ENCODE results near the gene PSRC1. TPM values are rescaled to one million over a fixed set of nuclear protein-coding genes. Genes with fewer than 3 reads are reported as not detected.

The PSRC1 gene
- total and polyA plus RNA-seq, 2 of the 8 experiments (the other 6 are each of a cell fraction or from before 2014, with no cell fraction given), result 56.1 to 67.3 TPM

DNA sequence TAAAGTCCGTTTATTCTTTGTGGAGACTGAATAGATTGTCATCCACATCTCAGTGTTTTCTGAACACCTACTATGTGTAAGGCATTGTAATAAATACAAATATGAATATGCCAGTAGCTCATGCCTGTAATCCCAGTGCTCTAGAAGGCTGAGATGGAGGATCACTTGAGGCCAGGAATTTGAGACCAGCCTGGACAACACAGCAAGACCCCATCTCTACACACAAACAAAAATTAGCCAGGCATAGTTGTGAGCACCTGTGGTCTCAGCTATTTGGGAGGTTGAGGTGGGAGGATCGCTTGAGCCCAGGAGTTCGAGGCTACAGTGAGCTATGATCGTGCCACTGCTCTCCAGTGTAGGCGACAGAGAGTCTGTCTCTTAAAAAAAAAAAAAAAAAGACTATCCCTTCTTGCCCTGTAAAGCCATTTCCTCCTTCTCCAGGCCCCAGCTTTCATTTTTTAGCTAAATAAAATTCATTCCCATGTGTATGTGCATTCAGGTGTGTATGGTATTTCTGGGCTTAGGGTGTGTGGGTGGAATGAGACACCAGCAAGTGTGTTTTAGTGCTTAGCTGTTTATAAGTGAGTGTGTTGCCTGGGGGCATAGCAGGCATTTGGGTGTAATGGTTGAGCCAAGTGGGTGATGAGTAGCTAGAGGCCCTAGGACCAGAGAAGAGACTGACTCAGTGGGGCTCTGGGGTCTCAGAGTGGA, 25.8 kb downstream of the PSRC1 start:
- WGBS, 2 experiments (ENCODE audit: extremely low coverage in 1 of 2, insufficient coverage in 1 of 2, insufficient read length in 1 of 2, insufficient replicate concordance in 2 of 2, low coverage in 1 of 2, low lambda C conversion rate in 2 of 2, missing lambda C conversion rate in 1 of 2), result 93% methylated on average over 5 of the region's 5 CpGs; no CpG with 5 or more reads in 1 of the 2 experiments
- POLR2A ChIA-PET (ENCODE audit: partially characterized antibody), result interaction anchor here (0.7 to 12.2 kb wide), 4 partner anchors 20 to 882 kb away, joined by 3 to 252 read pairs (median 20); partner anchors contain the start of gene SARS1
- no peak overlapping the region for H2BK20ac ChIP-seq (ENCODE audit: low read length)
- TF ChIP-seq SP4 (IDR thresholded peaks at IDR 0.05; ENCODE audit: low read length), result no peak
- no peak for TF ChIP-seq RBBP5 (IDR thresholded peaks at IDR 0.05; ENCODE audit: borderline replicate concordance, low read depth, low read length)
- no peak for TF ChIP-seq POU5F1 (IDR thresholded peaks at IDR 0.05; ENCODE audit: low read depth, low read length)
- no peak for TF ChIP-seq SP1 (IDR thresholded peaks at IDR 0.05; ENCODE audit: low read depth, low read length)
- no peak for TF ChIP-seq USF2 (IDR thresholded peaks at IDR 0.05; ENCODE audit: low read length)
- no peak for TF ChIP-seq RAD21 (IDR thresholded peaks at IDR 0.05 in 1 of 2, conservative IDR thresholded peaks at IDR 0.05 in 1 of 2; ENCODE audit: low read depth in 2 of 2, low read length in 2 of 2)
- TF ChIP-seq CEBPB (IDR thresholded peaks at IDR 0.05; ENCODE audit: low read depth, low read length), result no peak
- TF ChIP-seq KDM4A (IDR thresholded peaks at IDR 0.05; ENCODE audit: low read depth, low read length, severe bottlenecking), result no peak
- TF ChIP-seq SRF (IDR thresholded peaks at IDR 0.05; ENCODE audit: low read depth, low read length), result no peak
- TF ChIP-seq EZH2 (IDR thresholded peaks at IDR 0.05; ENCODE audit: low read depth, low read length, severe bottlenecking), result no peak
- TF ChIP-seq POLR2A (IDR thresholded peaks at IDR 0.05; ENCODE audit: control extremely low read depth in 1 of 2, low read depth in 2 of 2, low read length in 2 of 2), result no peak
- TF ChIP-seq SUZ12 (IDR thresholded peaks at IDR 0.05; ENCODE audit: low read length), result no peak

More for the DNA sequence above, 25.8 kb downstream of the PSRC1 start:
- Histone ChIP-seq H2BK15ac (ENCODE audit: low read length) (no peak overlapping the region), H3K18ac (ENCODE audit: extremely low read depth, low read length) (no peak overlapping the region), H3K27ac (ENCODE audit: low read depth, low read length) (no peak overlapping the region), H3K4me1 (replicated peaks in 1 of 4; ENCODE audit: control insufficient read depth in 3 of 4, insufficient read depth in 4 of 4, low read length in 3 of 4) (peaks cover 5 to 37% (median 28%) of the 10 kb centered on the region in 4 experiments), H2AK5ac (ENCODE audit: low read depth, low read length) (no peak overlapping the region), H3K4me2 (ENCODE audit: insufficient read depth in 1 of 2, low read depth in 2 of 2, low read length in 2 of 2) (no peak overlapping the region), H2BK5ac (ENCODE audit: low read depth, low read length) (no peak overlapping the region), H3K79me2 (ENCODE audit: control insufficient read depth in 1 of 2, insufficient read depth in 2 of 2, low read length in 2 of 2) (peaks cover 0 to 28% of the 10 kb centered on the region in 2 experiments; a peak in 1 of 4 replicates), H2BK12ac (ENCODE audit: low read depth, low read length) (no peak overlapping the region), H3K9ac (replicated peaks in 1 of 4; ENCODE audit: extremely low read depth in 1 of 4, low read depth in 3 of 4, low read length in 3 of 4) (no peak overlapping the region), H4K91ac (replicated peaks; ENCODE audit: insufficient read length, low read length) (no peak overlapping the region), H3K4me3 (ENCODE audit: extremely low read depth in 1 of 4, insufficient read depth in 2 of 4, low read depth in 3 of 4, low read length in 4 of 4) (no peak overlapping the region), H4K8ac (ENCODE audit: extremely low read depth, insufficient read depth, low read length) (no peak overlapping the region), H3K56ac (replicated peaks; ENCODE audit: insufficient read length, low read depth, low read length) (no peak overlapping the region), H3K14ac (ENCODE audit: insufficient read length) (no peak overlapping the region), H3K36me3 (ENCODE audit: control insufficient read depth in 2 of 4, insufficient read depth in 4 of 4, low read length in 3 of 4) (peaks cover 0 to 7% (median 1%) of the 10 kb centered on the region in 4 experiments; a peak in 3 of 8 replicates), H4K5ac (ENCODE audit: insufficient read length, low read depth, low read length) (no peak overlapping the region), H3K4ac (replicated peaks; ENCODE audit: insufficient read length, low read depth, low read length) (no peak overlapping the region), H3K9me3 (ENCODE audit: insufficient read depth in 2 of 2, low read depth in 1 of 2, low read length in 1 of 2) (no peaks in the 10 kb centered on the region; a peak in 1 of 4 replicates), H2BK120ac (replicated peaks; ENCODE audit: low read depth, low read length) (no peak overlapping the region), H3K23ac (ENCODE audit: insufficient read length) (no peak overlapping the region), H4K20me1 (replicated peaks in 1 of 2; ENCODE audit: control insufficient read depth in 1 of 2, insufficient read depth in 2 of 2, low read length in 2 of 2) (no peaks in the 10 kb centered on the region), H3K79me1 (ENCODE audit: low read depth, low read length) (peaks cover 9% of the 10 kb centered on the region; the same call in 1 of the 2 replicates), H3K23me2 (ENCODE audit: low read depth, low read length) (no peaks in the 10 kb centered on the region; the same call in 1 of the 2 replicates), H2AFZ (ENCODE audit: low read length) (no peak overlapping the region), H3K27me3 (replicated peaks in 1 of 4; ENCODE audit: control insufficient read depth in 3 of 4, extremely low read depth in 1 of 4, insufficient read depth in 3 of 4, low read length in 3 of 4) (no peaks in the 10 kb centered on the region)
- FAIRE-seq (no peak), DNase-seq (ENCODE audit: low read depth in 1 of 2, low spot score in 2 of 2) (no peak)
- CTCF ChIA-PET (ENCODE audit: partially characterized antibody), result interaction anchor here (0.7 to 28.7 kb wide), 7 partner anchors 7 to 142 kb away, joined by 3 to 651 read pairs (median 32); partner anchors contain the start of genes PSRC1, SARS1 and SORT1
